Measurements from ENCODE around the gene HBS1L.

DNA sequence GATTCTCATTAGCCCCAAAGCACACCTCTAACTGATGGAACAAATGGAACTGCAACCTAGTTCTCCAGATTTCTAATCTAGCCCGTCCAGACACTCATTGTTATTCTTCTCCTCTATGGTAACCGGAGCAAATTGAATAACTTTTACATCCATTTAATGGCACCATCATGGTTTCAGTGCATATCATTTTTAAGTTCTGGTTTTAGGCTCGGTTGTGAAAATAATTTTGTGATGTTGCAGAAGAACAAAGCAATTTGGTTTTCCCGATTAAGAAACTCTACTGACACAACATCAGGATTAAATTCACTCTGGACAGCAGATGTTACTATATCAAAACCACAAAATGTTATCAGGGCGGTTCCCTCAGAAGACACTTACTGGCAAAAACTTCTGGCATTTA, 42.5 kb upstream of the HBS1L start:
- TF ChIP-seq, protein P1, sequence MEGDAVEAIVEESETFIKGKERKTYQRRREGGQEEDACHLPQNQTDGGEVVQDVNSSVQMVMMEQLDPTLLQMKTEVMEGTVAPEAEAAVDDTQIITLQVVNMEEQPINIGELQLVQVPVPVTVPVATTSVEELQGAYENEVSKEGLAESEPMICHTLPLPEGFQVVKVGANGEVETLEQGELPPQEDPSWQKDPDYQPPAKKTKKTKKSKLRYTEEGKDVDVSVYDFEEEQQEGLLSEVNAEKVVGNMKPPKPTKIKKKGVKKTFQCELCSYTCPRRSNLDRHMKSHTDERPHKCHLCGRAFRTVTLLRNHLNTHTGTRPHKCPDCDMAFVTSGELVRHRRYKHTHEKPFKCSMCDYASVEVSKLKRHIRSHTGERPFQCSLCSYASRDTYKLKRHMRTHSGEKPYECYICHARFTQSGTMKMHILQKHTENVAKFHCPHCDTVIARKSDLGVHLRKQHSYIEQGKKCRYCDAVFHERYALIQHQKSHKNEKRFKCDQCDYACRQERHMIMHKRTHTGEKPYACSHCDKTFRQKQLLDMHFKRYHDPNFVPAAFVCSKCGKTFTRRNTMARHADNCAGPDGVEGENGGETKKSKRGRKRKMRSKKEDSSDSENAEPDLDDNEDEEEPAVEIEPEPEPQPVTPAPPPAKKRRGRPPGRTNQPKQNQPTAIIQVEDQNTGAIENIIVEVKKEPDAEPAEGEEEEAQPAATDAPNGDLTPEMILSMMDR (IDR thresholded peaks at IDR 0.05), result no peak
- no peak for TF ChIP-seq POLR2A (IDR thresholded peaks at IDR 0.05)

Data from uterus (tissue), 2 donors.